Gastrocnemius medialis (tissue), 4 donors: ENCODE data around the gene SZT2.

Experiments
- CTCF ChIP-seq, 5 experiments: fragments of 450-650 bp in 3 of 5; fragments of 200-600 bp in 2 of 5; sonication (generic) in 2 of 5; IDR thresholded peaks in 4 of 5; conservative IDR thresholded peaks in 1 of 5; 1 replicate in 4 of 5; 2 replicates in 1 of 5; pipeline ENCODE4 v1.5.1; 2016 to 2019; ENCODE audit warnings: antibody characterized with exemption in 5 of 5, mild to moderate bottlenecking in 3 of 5, moderate library complexity in 3 of 5
- POLR2A ChIP-seq, 2 donors: fragments of 450-650 bp; IDR thresholded peaks; one replicate each; pipeline ENCODE4 v1.6.1; 2017; ENCODE audit warnings: antibody characterized with exemption in 2 of 2, mild to moderate bottlenecking in 2 of 2, moderate library complexity in 2 of 2

- TF ChIP-seq CTCF (IDR thresholded peaks at IDR 0.05 in 4 of 5, conservative IDR thresholded peaks at IDR 0.05 in 1 of 5) (no peak), POLR2A (IDR thresholded peaks at IDR 0.05) (no peak)
Measured at GRCh38 chr1:43425045-43425444, 35.3 kb downstream of the SZT2 start.
